NCI-H2196 treated with DMSO at 0.1 percent for 48 hours (cell line): ENCODE data around the gene LILRB2.
"Not testable (repeated sequence)": the region's sequence is repeated elsewhere in the genome, so short reads cannot be mapped to it uniquely, and the experiment has no call there.

Experiments
- DNase-seq: peaks from one replicate; lab custom pipeline; 2025; ENCODE audit not compliant: unreplicated experiment; lab: John Stamatoyannopoulos, UW

The LILRB2 gene

GRCh38 chr19:54245936-54246335 is 35.0 kb downstream of the LILRB2 start:
- no peak for DNase-seq

- not testable (repeated sequence) for DNase-seq
Observed at GRCh38 chr19:54243809-54244208, 37.1 kb downstream of the LILRB2 start.

GRCh38 chr19:54242646-54243045 is 38.3 kb downstream of the LILRB2 start, which contains the start of gene LILRA6:
LILRA6 (minus strand) TSS chr19:54242790.
- DNase-seq, result not testable (repeated sequence)

GRCh38 chr19:54242234-54242633 is 38.7 kb downstream of the LILRB2 start:
- not testable (repeated sequence) for DNase-seq

GRCh38 chr19:54240372-54241336 is 40.3 kb downstream of the LILRB2 start:
- not testable (repeated sequence) for DNase-seq

- not testable (repeated sequence) for DNase-seq
Observed at GRCh38 chr19:54239491-54240371, 41.2 kb downstream of the LILRB2 start.

GRCh38 chr19:54233941-54234340 is 47.0 kb downstream of the LILRB2 start:
- no peak for DNase-seq

- DNase-seq, result peak; percentile 78
Observed at GRCh38 chr19:54231077-54231931, 49.6 kb downstream of the LILRB2 start.

GRCh38 chr19:54230031-54230430 is 50.9 kb downstream of the LILRB2 start:
- no peak for DNase-seq

GRCh38 chr19:54229146-54229545 is 51.8 kb downstream of the LILRB2 start:
- no peak for DNase-seq

- DNase-seq, result not testable (repeated sequence)
Observed at GRCh38 chr19:54224619-54225018, 56.3 kb downstream of the LILRB2 start.

- not testable (repeated sequence) for DNase-seq
Observed at GRCh38 chr19:54223937-54224281, 57.0 kb downstream of the LILRB2 start.
